HCT116 (cell line): ENCODE measurements around the gene PDE4A. TPM values are rescaled to one million over a fixed set of nuclear protein-coding genes. Genes with fewer than 3 reads are reported as not detected.
"Not testable (repeated sequence)": the region's sequence is repeated elsewhere in the genome, so short reads cannot be mapped to it uniquely, and the experiment has no call there.

ENCODE experiments used
- ATAC-seq: fragments of 200-7000 bp; cut with Tn5 transposase; 2 replicates; pipeline ENCODE4 v1.9.1; 2020; ENCODE audit warnings: mild to moderate bottlenecking, moderate library complexity
- BruUV-seq: library from RNA; stranded (reverse); fragments of 400-500 nt; replicated peaks from 2 replicates; lab custom pipeline; 2021; lab: Mats Ljungman, UMichigan
- CTCF ChIA-PET: fragments of 300-600 bp; sonication (Branson Sonifier 250); formaldehyde crosslinking; loops from one replicate; lab custom pipeline; 2021; ENCODE audit warnings: antibody characterized with exemption; lab: Charles Lee
- POLR2A ChIA-PET: fragments of 300-600, 350-600 bp; sonication (Branson Sonifier 250); formaldehyde crosslinking; loops from one replicate; lab custom pipeline; 2021; ENCODE audit warnings: antibody characterized with exemption; lab: Charles Lee
- RAD21 ChIA-PET, 2 experiments: fragments of 300-600 bp; sonication (Branson Sonifier 250); formaldehyde crosslinking; loops; one replicate each; lab custom pipeline; 2023; ENCODE audit warnings: low total read pairs in 2 of 2; ENCODE audit not compliant: uncharacterized antibody in 2 of 2, unreplicated experiment in 2 of 2, low non-redundant PET in 1 of 2; lab: Charles Lee
- DNase-seq: peaks from one replicate; pipeline ENCODE4 v3.0.0-alpha.2; 2010; ENCODE audit warnings: low read depth, low spot score
- H2AFZ ChIP-seq: fragments of 200-600 bp; shearing (Covaris generic), sonication (generic); 2 replicates; pipeline ENCODE4 v1.6.1; 2017; ENCODE audit warnings: low read depth, mixed run types, mixed read lengths, antibody characterized with exemption, low read length; ENCODE audit not compliant: poor library complexity, severe bottlenecking
- H3K27ac ChIP-seq: 2 replicates; pipeline ENCODE4 v1.5.1; 2012; ENCODE audit warnings: low read depth, low read length
- H3K27me3 ChIP-seq: fragments of 200-600 bp; sonication (generic); 2 replicates; pipeline ENCODE4 v1.6.1; 2016; ENCODE audit warnings: mixed run types, low read length, mixed read lengths; ENCODE audit not compliant: insufficient read depth
- H3K36me3 ChIP-seq, 2 experiments: fragments of 200-500 bp in 1 of 2; fragments of 200-600 bp in 1 of 2; sonication (Bioruptor generic) in 1 of 2; sonication (generic) in 1 of 2; 2 replicates each; pipeline versions ENCODE4 v1.5.1 to v1.6.1; 2014 to 2016; ENCODE audit warnings: low read length in 2 of 2, inconsistent platforms in 1 of 2, mixed read lengths in 1 of 2, mixed run types in 1 of 2; ENCODE audit not compliant: insufficient read depth in 2 of 2, control insufficient read depth in 1 of 2
- H3K4me1 ChIP-seq, 2 experiments: fragments of 200-600 bp in 1 of 2; sonication (generic) in 1 of 2; 2 replicates each; pipeline versions ENCODE4 v1.5.1 to v1.6.1; 2012 to 2017; ENCODE audit warnings: low read length in 2 of 2, inconsistent platforms in 1 of 2, mild to moderate bottlenecking in 1 of 2, mixed read lengths in 1 of 2, mixed run types in 1 of 2, moderate library complexity in 1 of 2; ENCODE audit not compliant: insufficient read depth in 2 of 2, control insufficient read depth in 1 of 2
- H3K4me2 ChIP-seq: fragments of 200-600 bp; sonication (generic); 2 replicates; pipeline ENCODE4 v1.6.1; 2017; ENCODE audit warnings: mixed run types, low read length, mixed read lengths
- H3K4me3 ChIP-seq, 2 experiments: fragments of 200-600 bp in 1 of 2; sonication (generic) in 1 of 2; replicated peaks in 1 of 2; 2 replicates each; pipeline ENCODE4 v1.5.1; 2011 to 2016; ENCODE audit warnings: low read length in 2 of 2, control low read depth in 1 of 2, low read depth in 1 of 2, mild to moderate bottlenecking in 1 of 2, mixed read lengths in 1 of 2, mixed run types in 1 of 2
- H3K79me2 ChIP-seq: fragments of 200-600 bp; sonication (generic); 2 replicates; pipeline ENCODE4 v1.6.1; 2017; ENCODE audit warnings: mild to moderate bottlenecking, mixed run types, low read length, moderate library complexity, mixed read lengths; ENCODE audit not compliant: insufficient read depth
- H3K9ac ChIP-seq: fragments of 200-600 bp; sonication (generic); 2 replicates; pipeline ENCODE4 v1.6.1; 2016; ENCODE audit warnings: low read length, mixed read lengths
- H3K9me2 ChIP-seq: fragments of 200-600 bp; sonication (generic), shearing (Covaris generic); 2 replicates; pipeline ENCODE4 v1.6.1; 2017; ENCODE audit warnings: mixed run types, mild to moderate bottlenecking, moderate library complexity; ENCODE audit not compliant: insufficient read depth
- H3K9me3 ChIP-seq, 2 experiments: fragments of 200-500 bp in 1 of 2; fragments of 200-600 bp in 1 of 2; sonication (Bioruptor generic) in 1 of 2; sonication (generic) in 1 of 2; 2 replicates each; pipeline ENCODE4 v1.6.1; 2014 to 2017; ENCODE audit warnings: low read length in 2 of 2, mixed read lengths in 2 of 2, inconsistent platforms in 1 of 2, low read depth in 1 of 2, mild to moderate bottlenecking in 1 of 2, mixed run types in 1 of 2, moderate library complexity in 1 of 2; ENCODE audit not compliant: control insufficient read depth in 1 of 2, insufficient read depth in 1 of 2
- H4K20me1 ChIP-seq: fragments of 200-600 bp; sonication (generic), shearing (Covaris generic); 2 replicates; pipeline ENCODE4 v1.6.1; 2017; ENCODE audit warnings: mixed run types, mild to moderate bottlenecking, moderate library complexity; ENCODE audit not compliant: insufficient read depth
- ATF3 ChIP-seq: IDR thresholded peaks from 2 replicates; pipeline ENCODE4 v1.6.1; 2012
- CBX3 ChIP-seq: IDR thresholded peaks from 2 replicates; pipeline ENCODE4 v1.6.1; 2012; ENCODE audit warnings: low read depth
- CEBPB ChIP-seq: IDR thresholded peaks from 2 replicates; pipeline ENCODE4 v1.6.1; 2012; ENCODE audit warnings: low read depth
- EGR1 ChIP-seq: IDR thresholded peaks from 2 replicates; pipeline ENCODE4 v1.6.1; 2012; ENCODE audit warnings: low read depth
- FOSL1 ChIP-seq: IDR thresholded peaks from 2 replicates; pipeline ENCODE4 v1.6.1; 2012; ENCODE audit warnings: low read depth
- JUND ChIP-seq: IDR thresholded peaks from 2 replicates; pipeline ENCODE4 v1.6.1; 2012
- POLR2AphosphoS5 ChIP-seq: IDR thresholded peaks from 2 replicates; pipeline ENCODE4 v1.6.1; 2011; ENCODE audit warnings: mild to moderate bottlenecking, low read depth, low read length, moderate library complexity
- RAD21 ChIP-seq: IDR thresholded peaks from 2 replicates; pipeline ENCODE4 v1.6.1; 2012; ENCODE audit warnings: low read depth, mild to moderate bottlenecking
- SRF ChIP-seq: IDR thresholded peaks from 2 replicates; pipeline ENCODE4 v1.6.1; 2012; ENCODE audit warnings: low read depth
- TCF7L2 ChIP-seq: IDR thresholded peaks from 2 replicates; pipeline ENCODE4 v1.7.0; 2011; ENCODE audit warnings: borderline replicate concordance, inconsistent platforms; ENCODE audit not compliant: insufficient read depth, insufficient read length; ENCODE audit errors: extremely low read depth
- intact Hi-C: fragments of 100-400 bp; cut with micrococcal nuclease; formaldehyde crosslinking; loops from 2 replicates; pipeline ENCODE4 v1.10.0; 2022
- total RNA-seq: library from RNA; stranded (reverse); gene quantifications from one replicate; pipeline ENCODE4 v1.2.1, GENCODE V29; 2021; ENCODE audit not compliant: unreplicated experiment
- TF ChIP-seq, protein P1 (sequence below), 3 experiments: fragments of 200-600 bp in 1 of 3; sonication (generic) in 1 of 3; IDR thresholded peaks in 2 of 3; conservative IDR thresholded peaks in 1 of 3; 2 replicates each; pipeline ENCODE4 v1.5.1; 2012 to 2017; ENCODE audit warnings: low read depth in 2 of 3, low read length in 2 of 3, antibody characterized with exemption in 1 of 3, borderline replicate concordance in 1 of 3, control low read depth in 1 of 3, mild to moderate bottlenecking in 1 of 3, mixed read lengths in 1 of 3, mixed run types in 1 of 3, moderate library complexity in 1 of 3; ENCODE audit not compliant: insufficient read depth in 1 of 3
- TF ChIP-seq, protein P2 (sequence below): IDR thresholded peaks from 2 replicates; pipeline ENCODE4 v1.6.1; 2011; ENCODE audit warnings: mild to moderate bottlenecking, low read length, moderate library complexity; ENCODE audit not compliant: insufficient replicate concordance; ENCODE audit errors: extremely low read depth

Gene PDE4A
- total RNA-seq, 1 experiment from 2014 or later: 33.7 TPM

DNA sequence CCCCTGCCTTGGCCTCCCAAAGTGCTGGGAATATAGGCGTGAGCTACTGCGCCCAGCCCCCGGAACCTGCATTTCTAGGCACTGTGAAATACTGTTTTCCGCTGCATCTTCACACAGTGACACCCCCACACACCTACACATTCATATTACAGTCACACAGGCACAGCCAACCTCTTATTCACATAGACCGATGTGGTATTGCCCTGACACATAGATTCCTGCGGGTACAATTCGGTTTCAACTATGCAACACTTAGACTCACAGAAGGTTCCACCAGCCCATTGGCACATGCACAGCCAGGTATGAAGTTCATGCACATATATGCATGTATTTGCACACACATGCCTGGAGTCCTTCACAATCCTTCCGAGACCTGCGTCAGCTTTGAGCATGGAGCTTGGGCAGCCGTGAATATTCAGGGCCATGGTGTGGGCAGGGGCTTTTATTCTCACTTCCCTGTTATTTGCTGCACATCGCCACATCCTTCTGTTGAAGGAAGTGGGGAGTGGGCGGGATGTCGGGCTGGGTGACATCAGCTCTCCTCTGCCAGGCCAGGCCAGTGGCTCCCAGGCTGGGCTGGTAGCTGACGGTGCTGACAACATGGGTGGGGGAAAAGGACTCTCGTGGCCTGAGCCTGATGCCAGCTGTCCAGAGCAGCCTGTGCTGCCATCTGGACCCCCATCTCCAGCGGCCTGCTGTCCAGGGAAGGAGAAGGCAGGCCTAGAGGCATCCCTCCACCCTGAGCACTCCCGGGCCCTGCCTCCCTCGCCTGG is 11.6 kb upstream of the PDE4A start:
- TF ChIP-seq POLR2AphosphoS5 (no peak), FOSL1 (no peak), JUND (no peak), EGR1 (no peak), RAD21 (no peak), TCF7L2 (no peak), SRF (no peak), CBX3 (no peak), ATF3 (no peak), CEBPB (no peak)
- TF ChIP-seq, protein P1, sequence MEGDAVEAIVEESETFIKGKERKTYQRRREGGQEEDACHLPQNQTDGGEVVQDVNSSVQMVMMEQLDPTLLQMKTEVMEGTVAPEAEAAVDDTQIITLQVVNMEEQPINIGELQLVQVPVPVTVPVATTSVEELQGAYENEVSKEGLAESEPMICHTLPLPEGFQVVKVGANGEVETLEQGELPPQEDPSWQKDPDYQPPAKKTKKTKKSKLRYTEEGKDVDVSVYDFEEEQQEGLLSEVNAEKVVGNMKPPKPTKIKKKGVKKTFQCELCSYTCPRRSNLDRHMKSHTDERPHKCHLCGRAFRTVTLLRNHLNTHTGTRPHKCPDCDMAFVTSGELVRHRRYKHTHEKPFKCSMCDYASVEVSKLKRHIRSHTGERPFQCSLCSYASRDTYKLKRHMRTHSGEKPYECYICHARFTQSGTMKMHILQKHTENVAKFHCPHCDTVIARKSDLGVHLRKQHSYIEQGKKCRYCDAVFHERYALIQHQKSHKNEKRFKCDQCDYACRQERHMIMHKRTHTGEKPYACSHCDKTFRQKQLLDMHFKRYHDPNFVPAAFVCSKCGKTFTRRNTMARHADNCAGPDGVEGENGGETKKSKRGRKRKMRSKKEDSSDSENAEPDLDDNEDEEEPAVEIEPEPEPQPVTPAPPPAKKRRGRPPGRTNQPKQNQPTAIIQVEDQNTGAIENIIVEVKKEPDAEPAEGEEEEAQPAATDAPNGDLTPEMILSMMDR (IDR thresholded peaks at IDR 0.05 in 2 of 3, conservative IDR thresholded peaks at IDR 0.05 in 1 of 3; ENCODE audit: borderline replicate concordance in 1 of 3, insufficient read depth in 1 of 3, low read depth in 2 of 3, low read length in 2 of 3): no peak
- TF ChIP-seq, protein P2, sequence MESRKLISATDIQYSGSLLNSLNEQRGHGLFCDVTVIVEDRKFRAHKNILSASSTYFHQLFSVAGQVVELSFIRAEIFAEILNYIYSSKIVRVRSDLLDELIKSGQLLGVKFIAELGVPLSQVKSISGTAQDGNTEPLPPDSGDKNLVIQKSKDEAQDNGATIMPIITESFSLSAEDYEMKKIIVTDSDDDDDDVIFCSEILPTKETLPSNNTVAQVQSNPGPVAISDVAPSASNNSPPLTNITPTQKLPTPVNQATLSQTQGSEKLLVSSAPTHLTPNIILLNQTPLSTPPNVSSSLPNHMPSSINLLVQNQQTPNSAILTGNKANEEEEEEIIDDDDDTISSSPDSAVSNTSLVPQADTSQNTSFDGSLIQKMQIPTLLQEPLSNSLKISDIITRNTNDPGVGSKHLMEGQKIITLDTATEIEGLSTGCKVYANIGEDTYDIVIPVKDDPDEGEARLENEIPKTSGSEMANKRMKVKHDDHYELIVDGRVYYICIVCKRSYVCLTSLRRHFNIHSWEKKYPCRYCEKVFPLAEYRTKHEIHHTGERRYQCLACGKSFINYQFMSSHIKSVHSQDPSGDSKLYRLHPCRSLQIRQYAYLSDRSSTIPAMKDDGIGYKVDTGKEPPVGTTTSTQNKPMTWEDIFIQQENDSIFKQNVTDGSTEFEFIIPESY: no peak
- no peak for DNase-seq
- POLR2A ChIA-PET: interaction anchor here (1.4 kb wide), 1 partner anchor 119 kb away, joined by 4 read pairs; the partner anchor contains the start of gene ICAM5
- Histone ChIP-seq H2AFZ (no peak overlapping the region), H3K9ac (no peak overlapping the region), H3K4me1 (peaks cover 0 to 14% of the 10 kb centered on the region in 2 experiments; a peak in 2 of 4 replicates), H4K20me1 (no peaks in the 10 kb centered on the region), H3K9me3 (no peaks in the 10 kb centered on the region), H3K36me3 (no peaks in the 10 kb centered on the region), H3K27me3 (no peaks in the 10 kb centered on the region), H3K27ac (no peak overlapping the region), H3K4me2 (no peak overlapping the region), H3K9me2 (no peaks in the 10 kb centered on the region), H3K79me2 (no peaks in the 10 kb centered on the region), H3K4me3 (no peak overlapping the region)
- intact Hi-C loops: no loop called here
- ATAC-seq: no peak
- BruUV-seq: no TSS peak
- RAD21 ChIA-PET: no interaction called here
- CTCF ChIA-PET: no interaction called here

DNA sequence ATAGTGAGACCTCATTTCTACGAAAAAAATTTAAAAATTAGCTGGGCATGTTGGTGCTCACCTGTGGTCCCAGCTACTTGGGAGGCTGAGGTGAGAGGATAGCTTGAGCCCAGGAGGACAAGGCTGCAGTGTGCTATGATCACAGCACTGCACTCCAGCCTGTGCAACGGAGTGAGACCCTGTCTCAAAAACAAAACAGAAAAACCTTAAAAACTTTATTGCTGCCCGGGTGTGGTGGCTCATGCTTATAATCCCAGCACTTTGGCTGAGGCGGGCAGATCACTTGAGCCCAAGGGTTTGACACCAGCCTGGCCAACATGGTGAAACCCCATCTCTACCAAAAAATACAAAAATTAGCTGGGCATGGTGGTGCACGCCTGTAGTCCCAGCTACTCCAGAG is 9.1 kb upstream of the PDE4A start:
- H3K9me2 ChIP-seq, H3K27me3 ChIP-seq, H3K36me3 ChIP-seq, H3K9ac ChIP-seq, H3K4me1 ChIP-seq, H3K27ac ChIP-seq, RAD21 ChIA-PET, DNase-seq, H2AFZ ChIP-seq, ATAC-seq, intact Hi-C loops, H3K4me2 ChIP-seq, BruUV-seq, POLR2A ChIA-PET, H3K79me2 ChIP-seq, H3K9me3 ChIP-seq, CTCF ChIA-PET, H3K4me3 ChIP-seq, H4K20me1 ChIP-seq: not testable (repeated sequence)
